GM19043 (cell line): ENCODE data around the gene SPATC1L.
"Not testable (repeated sequence)": the region's sequence is repeated elsewhere in the genome, so short reads cannot be mapped to it uniquely, and the experiment has no call there.

Experiments
- ATAC-seq: cut with Tn5 transposase; IDR thresholded peaks from one replicate; pipeline ENCODE4 v1.9.1; 2021; ENCODE audit warnings: low read depth; ENCODE audit not compliant: unreplicated experiment

SPATC1L gene

DNA sequence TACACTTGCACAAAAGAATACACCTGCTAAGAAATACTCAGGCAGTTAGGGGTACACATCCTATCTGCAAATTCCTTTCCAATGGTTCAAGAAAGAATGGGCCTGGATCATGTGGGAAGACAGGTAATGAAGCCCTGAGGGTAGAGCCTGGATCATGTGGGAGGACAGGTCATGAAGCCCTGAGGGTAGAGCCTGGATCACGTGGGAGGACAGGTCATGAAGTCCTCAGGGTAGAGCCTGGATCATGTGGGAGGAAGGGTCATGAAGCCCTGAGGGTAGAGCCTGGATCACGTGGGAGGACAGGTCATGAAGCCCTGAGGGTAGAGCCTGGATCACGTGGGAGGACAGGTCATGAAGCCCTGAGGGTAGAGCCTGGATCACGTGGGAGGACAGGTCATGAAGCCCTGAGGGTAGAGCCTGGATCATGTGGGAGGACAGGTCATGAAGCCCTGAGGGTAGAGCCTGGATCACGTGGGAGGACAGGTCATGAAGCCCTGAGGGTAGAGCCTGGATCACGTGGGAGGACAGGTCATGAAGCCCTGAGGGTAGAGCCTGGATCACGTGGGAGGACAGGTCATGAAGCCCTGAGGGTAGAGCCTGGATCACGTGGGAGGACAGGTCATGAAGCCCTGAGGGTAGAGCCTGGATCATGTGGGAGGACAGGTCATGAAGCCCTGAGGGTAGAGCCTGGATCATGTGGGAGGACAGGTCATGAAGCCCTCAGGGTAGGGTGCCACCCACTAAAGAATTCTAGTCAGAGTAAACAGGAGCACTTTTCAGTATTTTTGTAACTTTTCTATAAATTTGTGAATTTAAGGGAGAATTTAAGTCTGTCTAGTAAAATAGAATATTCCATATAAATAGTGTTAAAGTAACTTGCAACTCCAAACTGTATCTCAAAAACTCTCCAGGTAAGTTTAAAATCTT is 16.9 kb upstream of the SPATC1L start:
- ATAC-seq: not testable (repeated sequence)

DNA sequence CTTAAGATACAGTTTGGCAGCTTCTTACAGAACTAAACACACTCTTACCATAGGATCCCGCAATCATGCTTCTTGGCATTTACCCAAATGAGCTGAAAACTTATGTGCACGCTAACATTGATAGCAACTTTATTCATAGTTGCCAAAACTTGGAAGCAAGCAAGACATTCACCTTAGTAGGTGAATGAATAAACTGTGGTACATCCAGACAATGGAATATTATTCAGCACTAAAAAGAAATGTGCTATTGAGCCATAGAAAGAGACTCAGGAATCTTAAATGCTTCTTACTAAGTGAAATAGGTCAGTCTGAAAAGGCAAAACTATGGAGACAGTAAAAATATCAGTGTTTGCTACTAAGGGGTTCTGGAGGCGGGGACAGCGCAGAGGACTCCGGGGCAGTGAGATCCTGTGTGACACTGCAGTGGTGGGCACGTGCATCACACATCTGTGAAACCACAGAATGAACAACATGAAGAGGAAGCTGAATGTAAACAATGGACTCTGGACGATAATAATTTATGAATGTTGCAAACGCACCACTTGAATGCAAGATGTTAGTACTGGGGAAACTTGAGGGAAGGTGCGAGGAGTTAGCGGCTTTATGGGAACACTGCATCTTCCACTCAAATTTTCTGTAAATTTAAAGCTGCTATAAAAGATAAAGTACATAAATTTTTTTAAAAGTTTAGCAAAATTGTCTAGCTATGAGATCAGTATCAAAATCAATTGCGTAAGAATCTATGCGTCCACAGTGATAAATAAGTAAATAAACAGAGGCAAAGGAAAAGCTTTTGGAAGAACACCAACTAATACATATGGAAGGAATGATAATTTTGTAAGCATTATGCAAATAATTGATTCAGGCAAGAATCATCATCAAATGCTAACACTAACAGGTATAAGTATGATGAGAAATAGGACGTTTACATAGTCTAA is 15.4 kb upstream of the SPATC1L start:
- ATAC-seq: no peak

GRCh38 chr21:46196733-46197132 is 12.5 kb upstream of the SPATC1L start:
- ATAC-seq: no peak

DNA sequence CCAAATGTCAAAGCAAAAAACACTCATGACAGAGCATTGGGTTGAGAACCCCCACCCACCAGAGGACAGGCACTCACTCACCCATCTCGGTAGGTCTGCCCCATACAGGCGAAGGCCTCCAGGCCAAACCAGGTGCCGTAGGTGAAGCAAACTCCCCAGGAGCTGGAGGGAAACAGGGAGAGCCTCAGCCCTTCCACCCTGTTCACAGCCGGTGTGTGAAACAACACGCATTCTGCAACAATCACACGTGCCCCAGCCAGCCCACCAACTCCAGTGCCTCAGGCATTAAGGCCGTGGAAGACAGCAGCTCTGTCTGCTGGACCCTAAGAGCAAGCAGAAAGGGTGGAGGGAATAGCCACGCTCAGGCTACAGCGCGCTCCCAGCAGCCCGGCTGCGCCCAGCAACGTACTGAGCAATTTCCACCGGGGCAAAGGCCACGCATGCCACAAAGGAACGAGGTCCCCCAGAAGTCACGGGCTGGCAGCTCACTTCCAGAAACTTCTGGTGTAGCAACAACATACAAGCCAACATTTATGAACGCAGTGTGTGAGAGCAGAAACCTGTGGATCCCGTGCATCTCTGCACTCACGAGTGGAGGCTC is 11.4 kb upstream of the SPATC1L start:
- no peak for ATAC-seq

- no peak for ATAC-seq
These were observed 10.4 kb upstream of the SPATC1L start for GRCh38 chr21:46194374-46195334.

GRCh38 chr21:46193829-46194373 is 9.6 kb upstream of the SPATC1L start:
- no peak for ATAC-seq

DNA sequence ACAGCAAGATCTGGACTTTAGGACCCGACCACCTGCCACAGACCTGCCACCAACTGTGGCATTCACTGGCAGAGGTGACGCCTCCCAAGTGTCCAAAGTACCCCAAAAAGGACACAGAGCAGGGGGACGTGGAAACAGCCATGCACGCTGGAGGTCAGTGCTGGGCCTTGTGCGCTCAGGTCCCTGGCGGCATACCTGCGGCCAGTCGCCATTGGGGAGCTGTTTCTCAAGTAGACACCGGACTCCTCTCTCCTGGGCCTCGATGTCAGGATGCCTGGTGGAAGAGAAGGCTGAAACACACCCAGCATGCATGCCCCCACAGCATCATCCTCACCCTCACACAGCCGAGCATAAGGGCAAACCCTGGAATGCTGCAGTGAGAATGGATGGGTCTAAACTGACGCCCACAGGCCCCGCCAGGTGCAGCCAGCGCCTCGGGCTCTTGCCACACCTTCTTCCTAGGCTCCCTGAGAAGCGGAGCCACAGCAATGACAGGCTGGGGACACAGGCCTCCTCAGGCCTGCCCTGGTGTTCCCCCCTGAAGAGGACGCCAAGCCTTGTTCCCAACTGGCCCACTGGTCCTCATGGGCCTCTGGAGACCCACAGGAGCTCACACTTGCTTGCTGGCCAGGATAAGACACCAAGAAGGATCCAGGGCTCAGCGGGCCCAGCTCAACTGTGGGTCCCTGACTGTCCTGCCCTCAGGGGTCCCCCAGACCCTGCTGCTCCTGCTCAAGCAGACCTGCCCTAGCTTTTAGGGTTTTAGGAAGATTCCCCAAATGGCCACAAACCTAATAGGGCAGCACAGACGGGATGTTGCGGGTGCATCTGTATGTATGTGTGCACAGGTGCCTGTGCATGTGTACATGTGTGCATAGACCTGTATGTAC is 7.7 kb upstream of the SPATC1L start:
- ATAC-seq: no peak

DNA sequence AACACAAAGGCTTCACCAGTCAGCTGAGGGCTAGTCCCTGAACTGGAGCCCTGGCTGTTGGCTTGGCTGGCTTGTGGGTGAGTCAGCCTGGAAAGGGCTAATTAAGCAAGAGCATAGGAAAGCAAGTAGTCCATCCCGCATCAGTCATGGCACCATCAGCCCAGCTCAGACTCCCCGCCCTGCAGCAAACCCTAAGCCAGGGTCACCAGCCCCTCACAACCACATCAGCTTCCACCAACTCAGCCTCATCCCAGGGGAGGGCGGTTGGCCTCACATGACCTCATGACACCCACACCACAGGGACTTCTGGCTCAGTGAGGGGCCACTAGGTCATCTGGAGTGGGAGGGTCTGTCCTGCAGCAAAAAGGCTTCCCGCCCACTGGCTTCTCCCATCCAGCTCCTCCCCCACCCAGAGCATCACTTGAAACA is 7.0 kb upstream of the SPATC1L start:
- no peak for ATAC-seq

DNA sequence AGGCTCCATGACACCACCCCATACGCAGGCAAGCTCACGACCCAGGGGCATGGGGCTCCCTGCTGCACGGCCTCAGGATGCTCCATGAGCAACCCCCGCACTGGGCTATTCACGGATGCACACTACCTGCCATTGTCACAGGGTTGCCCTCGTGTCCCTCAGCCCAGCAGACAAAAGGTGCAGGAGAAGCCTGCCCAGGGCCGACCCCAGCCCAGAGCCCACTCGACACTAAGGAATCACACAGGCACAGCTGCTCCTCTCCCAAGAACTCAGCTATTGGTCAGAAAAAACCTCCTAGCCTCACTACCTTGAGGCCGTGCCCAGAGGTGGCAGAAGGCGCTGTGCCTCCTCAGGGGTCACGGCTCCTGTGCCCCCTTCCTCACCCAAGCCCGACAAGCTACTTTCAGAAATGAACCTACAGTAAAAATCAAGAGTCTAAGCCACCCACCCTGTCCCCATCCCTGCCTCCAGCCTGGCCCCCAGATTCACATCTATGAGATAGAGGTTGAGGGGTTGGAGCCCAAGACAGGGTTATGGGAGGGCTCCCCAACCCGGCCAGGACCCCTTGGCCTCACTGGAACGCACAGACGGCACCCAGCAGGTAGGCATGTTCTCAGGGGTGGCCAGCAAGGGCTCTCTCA is 6.4 kb upstream of the SPATC1L start:
- ATAC-seq: no peak

DNA sequence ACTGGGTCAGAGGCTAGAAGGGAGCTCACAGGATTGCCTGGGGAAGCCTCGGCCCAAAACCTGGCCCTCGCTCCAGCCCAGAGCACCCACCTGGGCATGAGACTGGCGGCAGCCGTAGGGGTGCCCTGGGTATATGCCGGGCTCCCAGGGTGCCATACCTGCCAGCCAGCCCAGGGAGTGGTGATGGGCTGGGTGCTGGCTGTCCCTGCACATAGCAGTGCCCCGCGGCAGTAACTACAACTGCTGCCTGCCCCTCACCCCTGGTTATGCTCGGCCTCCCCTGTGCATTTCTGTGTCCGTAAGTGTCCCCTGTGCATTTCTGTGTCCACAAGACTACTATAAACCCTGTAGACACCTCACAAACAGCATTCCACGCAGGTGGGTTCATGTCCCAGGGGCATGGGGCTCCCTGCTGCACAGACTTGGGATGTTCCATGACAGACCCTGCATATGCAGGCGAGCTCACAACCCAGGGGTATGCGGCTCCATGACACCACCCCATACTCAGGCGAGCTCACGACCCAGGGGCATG is 5.8 kb upstream of the SPATC1L start:
- ATAC-seq: no peak

DNA sequence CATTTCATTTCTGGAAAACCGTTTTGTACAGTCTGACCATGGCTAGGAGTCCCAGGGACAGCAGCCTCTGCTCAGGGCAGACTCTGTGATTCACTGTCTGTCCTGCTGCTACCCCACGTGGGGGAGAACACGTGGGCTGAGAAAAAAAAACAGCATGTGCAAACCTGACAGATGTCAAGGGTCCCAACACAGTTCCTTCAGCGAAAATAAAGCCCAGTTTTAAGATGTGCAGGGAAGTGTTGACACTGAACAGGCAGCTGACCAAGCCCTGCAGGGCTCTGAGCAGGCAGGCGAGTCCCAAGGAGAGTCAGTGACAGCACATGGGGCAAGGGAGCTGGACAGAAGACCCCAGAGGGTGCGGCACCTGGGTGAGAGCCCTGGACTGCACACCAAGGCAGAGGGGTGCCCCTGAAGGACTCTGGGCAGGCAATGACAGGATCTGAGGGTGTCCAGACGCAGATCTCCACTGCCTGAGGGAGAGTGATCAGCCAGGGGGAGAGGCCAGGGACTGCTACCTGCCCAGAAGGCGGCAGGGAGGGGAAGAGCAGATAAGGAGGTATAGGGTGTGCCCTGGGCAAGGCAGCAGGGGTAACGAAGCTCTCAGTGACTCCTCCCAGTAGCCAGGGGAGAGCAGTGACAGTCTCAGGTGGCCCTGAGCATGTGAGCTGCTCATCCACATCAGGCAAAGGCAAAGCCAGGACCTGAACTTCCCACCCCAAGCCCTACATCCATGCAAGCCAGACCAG is 5.1 kb upstream of the SPATC1L start:
- ATAC-seq: no peak

GRCh38 chr21:46188226-46189212 is 4.3 kb upstream of the SPATC1L start:
- no peak for ATAC-seq

GRCh38 chr21:46187814-46188213 is 3.6 kb upstream of the SPATC1L start:
- no peak for ATAC-seq

- ATAC-seq: no peak
These were observed 3.0 kb upstream of the SPATC1L start for GRCh38 chr21:46187261-46187660.

GRCh38 chr21:46185716-46186115 is 1.5 kb upstream of the SPATC1L start:
- no peak for ATAC-seq
